Endothelial cell (in vitro differentiated cells): ENCODE results near the gene MIEF2. TPM values are rescaled to one million over a fixed set of nuclear protein-coding genes. Genes with fewer than 3 reads are reported as not detected.

Experiments used
- DNase-seq: peaks from one replicate; pipeline ENCODE4 v3.0.0; 2021; ENCODE audit warnings: low spot score
- H3K27ac Mint-ChIP-seq: one replicate; pipeline ENCODE4 v1.8.0; 2021; ENCODE audit warnings: mixed read lengths, inconsistent platforms; ENCODE audit not compliant: unreplicated experiment
- H3K27me3 Mint-ChIP-seq: one replicate; pipeline ENCODE4 v1.8.0; 2021; ENCODE audit warnings: mild to moderate bottlenecking, moderate library complexity, mixed read lengths, inconsistent platforms; ENCODE audit not compliant: unreplicated experiment
- H3K36me3 Mint-ChIP-seq: one replicate; pipeline ENCODE4 v1.8.0; 2021; ENCODE audit warnings: mild to moderate bottlenecking, low read depth, mixed read lengths, inconsistent platforms; ENCODE audit not compliant: unreplicated experiment
- H3K4me1 Mint-ChIP-seq: one replicate; pipeline ENCODE4 v1.8.0; 2021; ENCODE audit warnings: mild to moderate bottlenecking, mixed read lengths, inconsistent platforms; ENCODE audit not compliant: unreplicated experiment
- H3K4me3 Mint-ChIP-seq: one replicate; pipeline ENCODE4 v1.8.0; 2021; ENCODE audit warnings: mild to moderate bottlenecking, mixed read lengths, inconsistent platforms; ENCODE audit not compliant: unreplicated experiment
- H3K9me3 Mint-ChIP-seq: one replicate; pipeline ENCODE4 v1.8.0; 2021; ENCODE audit warnings: mixed read lengths, inconsistent platforms; ENCODE audit not compliant: unreplicated experiment
- CTCF ChIP-seq: fragments of 200-600 bp; sonication (generic); IDR thresholded peaks from one replicate; pipeline ENCODE4 v1.5.0; 2021; ENCODE audit warnings: antibody characterized with exemption; ENCODE audit not compliant: unreplicated experiment
- total RNA-seq: library from RNA; stranded (reverse); fragmentation: NEBNext Ultra II Directional; extraction: Animal tissue kit (Norgen Biotek cat#: 25700); gene quantifications from one replicate; pipeline ENCODE4 v1.2.1, GENCODE V29; 2021; ENCODE audit not compliant: unreplicated experiment

The MIEF2 gene
- total RNA-seq, 1 donor from 2014 or later, result 11.6 TPM

- peak overlapping the region; percentile 93 for H3K27ac Mint-ChIP-seq
- no peak overlapping the region for H3K4me3 Mint-ChIP-seq
- peaks cover 21% of the 10 kb centered on the region for H3K4me1 Mint-ChIP-seq
- H3K9me3 Mint-ChIP-seq, result no peaks in the 10 kb centered on the region
- DNase-seq, result no peak
- no peak for TF ChIP-seq CTCF
- peaks cover 12% of the 10 kb centered on the region for H3K36me3 Mint-ChIP-seq
- peaks cover 23% of the 10 kb centered on the region for H3K27me3 Mint-ChIP-seq
These were observed 36.4 kb upstream of the MIEF2 start for GRCh38 chr17:18224053-18224386.

- Mint-ChIP-seq H3K27ac (peak overlapping the region; percentile 93), H3K4me3 (peak overlapping the region; percentile 94), H3K4me1 (peaks cover 21% of the 10 kb centered on the region), H3K36me3 (peaks cover 12% of the 10 kb centered on the region), H3K9me3 (no peaks in the 10 kb centered on the region), H3K27me3 (peaks cover 23% of the 10 kb centered on the region)
- TF ChIP-seq CTCF, result no peak
- DNase-seq, result peak; percentile 41
These were observed 35.9 kb upstream of the MIEF2 start for GRCh38 chr17:18224387-18225120.

- Mint-ChIP-seq H3K36me3 (peaks cover 12% of the 10 kb centered on the region), H3K27me3 (peaks cover 23% of the 10 kb centered on the region), H3K4me3 (peak within 1 kb of the TSS; percentile 98), H3K4me1 (peaks cover 21% of the 10 kb centered on the region), H3K27ac (peak within 1 kb of the TSS; percentile 93), H3K9me3 (no peaks in the 10 kb centered on the region)
- no peak for TF ChIP-seq CTCF
- DNase-seq, result peak; percentile 99
These were observed 35.3 kb upstream of the MIEF2 start, which contains the start of gene LLGL1 for GRCh38 chr17:18225121-18225641. LLGL1 (plus strand) TSS chr17:18225635; CDS start chr17:18225683, 48 bp downstream.

GRCh38 chr17:18225642-18226283 is 34.7 kb upstream of the MIEF2 start:
- Mint-ChIP-seq H3K36me3 (peaks cover 12% of the 10 kb centered on the region), H3K9me3 (no peaks in the 10 kb centered on the region), H3K4me1 (peaks cover 21% of the 10 kb centered on the region), H3K4me3 (peak overlapping the region; percentile 98), H3K27me3 (peaks cover 23% of the 10 kb centered on the region), H3K27ac (peak overlapping the region; percentile 77)
- no peak for DNase-seq
- no peak for TF ChIP-seq CTCF
